HCT116 (cell line): ENCODE results near the gene CCDC102B. TPM values are rescaled to one million over a fixed set of nuclear protein-coding genes. Genes with fewer than 3 reads are reported as not detected.

Experiments used
- ATAC-seq: fragments of 200-7000 bp; cut with Tn5 transposase; 2 replicates; pipeline ENCODE4 v1.9.1; 2020; ENCODE audit warnings: mild to moderate bottlenecking, moderate library complexity
- BruUV-seq: library from RNA; stranded (reverse); fragments of 400-500 nt; replicated peaks from 2 replicates; lab custom pipeline; 2021; lab: Mats Ljungman, UMichigan
- CTCF ChIA-PET: fragments of 300-600 bp; sonication (Branson Sonifier 250); formaldehyde crosslinking; loops from one replicate; lab custom pipeline; 2021; ENCODE audit warnings: antibody characterized with exemption; lab: Charles Lee
- POLR2A ChIA-PET: fragments of 300-600, 350-600 bp; sonication (Branson Sonifier 250); formaldehyde crosslinking; loops from one replicate; lab custom pipeline; 2021; ENCODE audit warnings: antibody characterized with exemption; lab: Charles Lee
- RAD21 ChIA-PET, 2 experiments: fragments of 300-600 bp; sonication (Branson Sonifier 250); formaldehyde crosslinking; loops; one replicate each; lab custom pipeline; 2023; ENCODE audit warnings: low total read pairs in 2 of 2; ENCODE audit not compliant: uncharacterized antibody in 2 of 2, unreplicated experiment in 2 of 2, low non-redundant PET in 1 of 2; lab: Charles Lee
- DNase-seq: peaks from one replicate; pipeline ENCODE4 v3.0.0-alpha.2; 2010; ENCODE audit warnings: low read depth, low spot score
- H2AFZ ChIP-seq: fragments of 200-600 bp; shearing (Covaris generic), sonication (generic); 2 replicates; pipeline ENCODE4 v1.6.1; 2017; ENCODE audit warnings: low read depth, mixed run types, mixed read lengths, antibody characterized with exemption, low read length; ENCODE audit not compliant: poor library complexity, severe bottlenecking
- H3K27ac ChIP-seq: 2 replicates; pipeline ENCODE4 v1.5.1; 2012; ENCODE audit warnings: low read depth, low read length
- H3K27me3 ChIP-seq: fragments of 200-600 bp; sonication (generic); 2 replicates; pipeline ENCODE4 v1.6.1; 2016; ENCODE audit warnings: mixed run types, low read length, mixed read lengths; ENCODE audit not compliant: insufficient read depth
- H3K36me3 ChIP-seq, 2 experiments: fragments of 200-500 bp in 1 of 2; fragments of 200-600 bp in 1 of 2; sonication (Bioruptor generic) in 1 of 2; sonication (generic) in 1 of 2; 2 replicates each; pipeline versions ENCODE4 v1.5.1 to v1.6.1; 2014 to 2016; ENCODE audit warnings: low read length in 2 of 2, inconsistent platforms in 1 of 2, mixed read lengths in 1 of 2, mixed run types in 1 of 2; ENCODE audit not compliant: insufficient read depth in 2 of 2, control insufficient read depth in 1 of 2
- H3K4me1 ChIP-seq, 2 experiments: fragments of 200-600 bp in 1 of 2; sonication (generic) in 1 of 2; 2 replicates each; pipeline versions ENCODE4 v1.5.1 to v1.6.1; 2012 to 2017; ENCODE audit warnings: low read length in 2 of 2, inconsistent platforms in 1 of 2, mild to moderate bottlenecking in 1 of 2, mixed read lengths in 1 of 2, mixed run types in 1 of 2, moderate library complexity in 1 of 2; ENCODE audit not compliant: insufficient read depth in 2 of 2, control insufficient read depth in 1 of 2
- H3K4me2 ChIP-seq: fragments of 200-600 bp; sonication (generic); 2 replicates; pipeline ENCODE4 v1.6.1; 2017; ENCODE audit warnings: mixed run types, low read length, mixed read lengths
- H3K4me3 ChIP-seq, 2 experiments: fragments of 200-600 bp in 1 of 2; sonication (generic) in 1 of 2; replicated peaks in 1 of 2; 2 replicates each; pipeline ENCODE4 v1.5.1; 2011 to 2016; ENCODE audit warnings: low read length in 2 of 2, control low read depth in 1 of 2, low read depth in 1 of 2, mild to moderate bottlenecking in 1 of 2, mixed read lengths in 1 of 2, mixed run types in 1 of 2
- H3K79me2 ChIP-seq: fragments of 200-600 bp; sonication (generic); 2 replicates; pipeline ENCODE4 v1.6.1; 2017; ENCODE audit warnings: mild to moderate bottlenecking, mixed run types, low read length, moderate library complexity, mixed read lengths; ENCODE audit not compliant: insufficient read depth
- H3K9ac ChIP-seq: fragments of 200-600 bp; sonication (generic); 2 replicates; pipeline ENCODE4 v1.6.1; 2016; ENCODE audit warnings: low read length, mixed read lengths
- H3K9me2 ChIP-seq: fragments of 200-600 bp; sonication (generic), shearing (Covaris generic); 2 replicates; pipeline ENCODE4 v1.6.1; 2017; ENCODE audit warnings: mixed run types, mild to moderate bottlenecking, moderate library complexity; ENCODE audit not compliant: insufficient read depth
- H3K9me3 ChIP-seq, 2 experiments: fragments of 200-500 bp in 1 of 2; fragments of 200-600 bp in 1 of 2; sonication (Bioruptor generic) in 1 of 2; sonication (generic) in 1 of 2; 2 replicates each; pipeline ENCODE4 v1.6.1; 2014 to 2017; ENCODE audit warnings: low read length in 2 of 2, mixed read lengths in 2 of 2, inconsistent platforms in 1 of 2, low read depth in 1 of 2, mild to moderate bottlenecking in 1 of 2, mixed run types in 1 of 2, moderate library complexity in 1 of 2; ENCODE audit not compliant: control insufficient read depth in 1 of 2, insufficient read depth in 1 of 2
- H4K20me1 ChIP-seq: fragments of 200-600 bp; sonication (generic), shearing (Covaris generic); 2 replicates; pipeline ENCODE4 v1.6.1; 2017; ENCODE audit warnings: mixed run types, mild to moderate bottlenecking, moderate library complexity; ENCODE audit not compliant: insufficient read depth
- ATF3 ChIP-seq: IDR thresholded peaks from 2 replicates; pipeline ENCODE4 v1.6.1; 2012
- CBX3 ChIP-seq: IDR thresholded peaks from 2 replicates; pipeline ENCODE4 v1.6.1; 2012; ENCODE audit warnings: low read depth
- EGR1 ChIP-seq: IDR thresholded peaks from 2 replicates; pipeline ENCODE4 v1.6.1; 2012; ENCODE audit warnings: low read depth
- ELF1 ChIP-seq: IDR thresholded peaks from 2 replicates; pipeline ENCODE4 v1.6.1; 2012; ENCODE audit warnings: low read depth, borderline replicate concordance
- EZH2 ChIP-seq: fragments of 200-600 bp; sonication (generic); IDR thresholded peaks from 2 replicates; pipeline ENCODE4 v1.6.1; 2017; ENCODE audit warnings: antibody characterized with exemption, mixed run types
- FOSL1 ChIP-seq: IDR thresholded peaks from 2 replicates; pipeline ENCODE4 v1.6.1; 2012; ENCODE audit warnings: low read depth
- JUND ChIP-seq: IDR thresholded peaks from 2 replicates; pipeline ENCODE4 v1.6.1; 2012
- MAX ChIP-seq: IDR thresholded peaks from 2 replicates; pipeline ENCODE4 v1.6.1; 2012
- POLR2A ChIP-seq: IDR thresholded peaks from 2 replicates; pipeline ENCODE4 v1.7.0; 2011; ENCODE audit warnings: borderline replicate concordance; ENCODE audit not compliant: insufficient read depth, insufficient read length; ENCODE audit errors: extremely low read depth
- POLR2AphosphoS5 ChIP-seq: IDR thresholded peaks from 2 replicates; pipeline ENCODE4 v1.6.1; 2011; ENCODE audit warnings: mild to moderate bottlenecking, low read depth, low read length, moderate library complexity
- RAD21 ChIP-seq: IDR thresholded peaks from 2 replicates; pipeline ENCODE4 v1.6.1; 2012; ENCODE audit warnings: low read depth, mild to moderate bottlenecking
- SP1 ChIP-seq: IDR thresholded peaks from 2 replicates; pipeline ENCODE4 v1.6.1; 2012; ENCODE audit warnings: low read depth
- SRF ChIP-seq: IDR thresholded peaks from 2 replicates; pipeline ENCODE4 v1.6.1; 2012; ENCODE audit warnings: low read depth
- ZFX ChIP-seq: fragments of 450-650 bp; IDR thresholded peaks from 2 replicates; pipeline ENCODE4 v1.6.1; 2017
- ZNF274 ChIP-seq: fragments of 200-500 bp; sonication (Bioruptor generic); IDR thresholded peaks from 2 replicates; pipeline ENCODE4 v1.6.1; 2014; ENCODE audit warnings: mild to moderate bottlenecking, low read depth, low read length, inconsistent platforms
- intact Hi-C: fragments of 100-400 bp; cut with micrococcal nuclease; formaldehyde crosslinking; loops from 2 replicates; pipeline ENCODE4 v1.10.0; 2022
- total RNA-seq: library from RNA; stranded (reverse); gene quantifications from one replicate; pipeline ENCODE4 v1.2.1, GENCODE V29; 2021; ENCODE audit not compliant: unreplicated experiment
- TF ChIP-seq, protein P1 (sequence below): IDR thresholded peaks from 2 replicates; pipeline ENCODE4 v1.6.1; 2012; ENCODE audit warnings: low read depth
- TF ChIP-seq, protein P2 (sequence below): IDR thresholded peaks from 2 replicates; pipeline ENCODE4 v1.6.1; 2011; ENCODE audit warnings: mild to moderate bottlenecking, low read length, moderate library complexity; ENCODE audit not compliant: insufficient replicate concordance; ENCODE audit errors: extremely low read depth
- TF ChIP-seq, protein P3 (sequence below), 3 experiments: fragments of 200-600 bp in 1 of 3; sonication (generic) in 1 of 3; IDR thresholded peaks in 2 of 3; conservative IDR thresholded peaks in 1 of 3; 2 replicates each; pipeline ENCODE4 v1.5.1; 2012 to 2017; ENCODE audit warnings: low read depth in 2 of 3, low read length in 2 of 3, antibody characterized with exemption in 1 of 3, borderline replicate concordance in 1 of 3, control low read depth in 1 of 3, mild to moderate bottlenecking in 1 of 3, mixed read lengths in 1 of 3, mixed run types in 1 of 3, moderate library complexity in 1 of 3; ENCODE audit not compliant: insufficient read depth in 1 of 3

The CCDC102B gene
- total RNA-seq, 1 experiment from 2014 or later = 1.9 TPM

- H4K20me1 ChIP-seq = no peaks in the 10 kb centered on the region
- no TSS peak for BruUV-seq
- ChIA-PET CTCF (no interaction called here), POLR2A (no interaction called here), RAD21 (no interaction called here)
- intact Hi-C loops = no loop called here
- H3K79me2 ChIP-seq = no peaks in the 10 kb centered on the region
- H3K9ac ChIP-seq = no peak overlapping the region
- no peaks in the 10 kb centered on the region for H3K4me1 ChIP-seq
- no peak for DNase-seq
- no peak for ATAC-seq
- H3K9me3 ChIP-seq = no peaks in the 10 kb centered on the region
- TF ChIP-seq ELF1 (no peak), ZFX (no peak), EZH2 (no peak), SRF (no peak), POLR2AphosphoS5 (no peak), POLR2A (no peak), ZNF274 (no peak), EGR1 (no peak), FOSL1 (no peak), SP1 (no peak), ATF3 (no peak), MAX (no peak), RAD21 (no peak), JUND (no peak), CBX3 (no peak)
- TF ChIP-seq, protein P1, sequence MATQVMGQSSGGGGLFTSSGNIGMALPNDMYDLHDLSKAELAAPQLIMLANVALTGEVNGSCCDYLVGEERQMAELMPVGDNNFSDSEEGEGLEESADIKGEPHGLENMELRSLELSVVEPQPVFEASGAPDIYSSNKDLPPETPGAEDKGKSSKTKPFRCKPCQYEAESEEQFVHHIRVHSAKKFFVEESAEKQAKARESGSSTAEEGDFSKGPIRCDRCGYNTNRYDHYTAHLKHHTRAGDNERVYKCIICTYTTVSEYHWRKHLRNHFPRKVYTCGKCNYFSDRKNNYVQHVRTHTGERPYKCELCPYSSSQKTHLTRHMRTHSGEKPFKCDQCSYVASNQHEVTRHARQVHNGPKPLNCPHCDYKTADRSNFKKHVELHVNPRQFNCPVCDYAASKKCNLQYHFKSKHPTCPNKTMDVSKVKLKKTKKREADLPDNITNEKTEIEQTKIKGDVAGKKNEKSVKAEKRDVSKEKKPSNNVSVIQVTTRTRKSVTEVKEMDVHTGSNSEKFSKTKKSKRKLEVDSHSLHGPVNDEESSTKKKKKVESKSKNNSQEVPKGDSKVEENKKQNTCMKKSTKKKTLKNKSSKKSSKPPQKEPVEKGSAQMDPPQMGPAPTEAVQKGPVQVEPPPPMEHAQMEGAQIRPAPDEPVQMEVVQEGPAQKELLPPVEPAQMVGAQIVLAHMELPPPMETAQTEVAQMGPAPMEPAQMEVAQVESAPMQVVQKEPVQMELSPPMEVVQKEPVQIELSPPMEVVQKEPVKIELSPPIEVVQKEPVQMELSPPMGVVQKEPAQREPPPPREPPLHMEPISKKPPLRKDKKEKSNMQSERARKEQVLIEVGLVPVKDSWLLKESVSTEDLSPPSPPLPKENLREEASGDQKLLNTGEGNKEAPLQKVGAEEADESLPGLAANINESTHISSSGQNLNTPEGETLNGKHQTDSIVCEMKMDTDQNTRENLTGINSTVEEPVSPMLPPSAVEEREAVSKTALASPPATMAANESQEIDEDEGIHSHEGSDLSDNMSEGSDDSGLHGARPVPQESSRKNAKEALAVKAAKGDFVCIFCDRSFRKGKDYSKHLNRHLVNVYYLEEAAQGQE = no peak
- TF ChIP-seq, protein P2, sequence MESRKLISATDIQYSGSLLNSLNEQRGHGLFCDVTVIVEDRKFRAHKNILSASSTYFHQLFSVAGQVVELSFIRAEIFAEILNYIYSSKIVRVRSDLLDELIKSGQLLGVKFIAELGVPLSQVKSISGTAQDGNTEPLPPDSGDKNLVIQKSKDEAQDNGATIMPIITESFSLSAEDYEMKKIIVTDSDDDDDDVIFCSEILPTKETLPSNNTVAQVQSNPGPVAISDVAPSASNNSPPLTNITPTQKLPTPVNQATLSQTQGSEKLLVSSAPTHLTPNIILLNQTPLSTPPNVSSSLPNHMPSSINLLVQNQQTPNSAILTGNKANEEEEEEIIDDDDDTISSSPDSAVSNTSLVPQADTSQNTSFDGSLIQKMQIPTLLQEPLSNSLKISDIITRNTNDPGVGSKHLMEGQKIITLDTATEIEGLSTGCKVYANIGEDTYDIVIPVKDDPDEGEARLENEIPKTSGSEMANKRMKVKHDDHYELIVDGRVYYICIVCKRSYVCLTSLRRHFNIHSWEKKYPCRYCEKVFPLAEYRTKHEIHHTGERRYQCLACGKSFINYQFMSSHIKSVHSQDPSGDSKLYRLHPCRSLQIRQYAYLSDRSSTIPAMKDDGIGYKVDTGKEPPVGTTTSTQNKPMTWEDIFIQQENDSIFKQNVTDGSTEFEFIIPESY = no peak
- TF ChIP-seq, protein P3, sequence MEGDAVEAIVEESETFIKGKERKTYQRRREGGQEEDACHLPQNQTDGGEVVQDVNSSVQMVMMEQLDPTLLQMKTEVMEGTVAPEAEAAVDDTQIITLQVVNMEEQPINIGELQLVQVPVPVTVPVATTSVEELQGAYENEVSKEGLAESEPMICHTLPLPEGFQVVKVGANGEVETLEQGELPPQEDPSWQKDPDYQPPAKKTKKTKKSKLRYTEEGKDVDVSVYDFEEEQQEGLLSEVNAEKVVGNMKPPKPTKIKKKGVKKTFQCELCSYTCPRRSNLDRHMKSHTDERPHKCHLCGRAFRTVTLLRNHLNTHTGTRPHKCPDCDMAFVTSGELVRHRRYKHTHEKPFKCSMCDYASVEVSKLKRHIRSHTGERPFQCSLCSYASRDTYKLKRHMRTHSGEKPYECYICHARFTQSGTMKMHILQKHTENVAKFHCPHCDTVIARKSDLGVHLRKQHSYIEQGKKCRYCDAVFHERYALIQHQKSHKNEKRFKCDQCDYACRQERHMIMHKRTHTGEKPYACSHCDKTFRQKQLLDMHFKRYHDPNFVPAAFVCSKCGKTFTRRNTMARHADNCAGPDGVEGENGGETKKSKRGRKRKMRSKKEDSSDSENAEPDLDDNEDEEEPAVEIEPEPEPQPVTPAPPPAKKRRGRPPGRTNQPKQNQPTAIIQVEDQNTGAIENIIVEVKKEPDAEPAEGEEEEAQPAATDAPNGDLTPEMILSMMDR (IDR thresholded peaks at IDR 0.05 in 2 of 3, conservative IDR thresholded peaks at IDR 0.05 in 1 of 3; ENCODE audit: borderline replicate concordance in 1 of 3, insufficient read depth in 1 of 3, low read depth in 2 of 3, low read length in 2 of 3) = no peak
- H3K9me2 ChIP-seq = no peaks in the 10 kb centered on the region
- no peak overlapping the region for H2AFZ ChIP-seq
- no peaks in the 10 kb centered on the region for H3K27me3 ChIP-seq
- H3K36me3 ChIP-seq = no peaks in the 10 kb centered on the region
- no peak overlapping the region for H3K4me3 ChIP-seq
- no peak overlapping the region for H3K27ac ChIP-seq
- no peak overlapping the region for H3K4me2 ChIP-seq
Observed at GRCh38 chr18:69082499-69082898, 284.6 kb downstream of the CCDC102B start.
